DMS153 treated with DMSO at 0.1 percent for 48 hours (cell line): ENCODE results near the gene CCR7.

Experiments
- DNase-seq: peaks from one replicate; lab custom pipeline; 2025; ENCODE audit not compliant: unreplicated experiment; lab: John Stamatoyannopoulos, UW

The CCR7 gene

GRCh38 chr17:40564883-40565768 lies at the start of gene CCR7:
CCR7 (minus strand) TSS chr17:40565472; CDS start chr17:40565409, 63 bp downstream.
- DNase-seq: no peak

GRCh38 chr17:40614431-40615067 lies 49.3 kb upstream of the CCR7 start:
- DNase-seq: no peak

GRCh38 chr17:40613467-40614154 lies 48.3 kb upstream of the CCR7 start:
- DNase-seq: no peak

GRCh38 chr17:40612599-40613244 lies 47.5 kb upstream of the CCR7 start:
- no peak for DNase-seq

- no peak for DNase-seq
These were observed 46.7 kb upstream of the CCR7 start for GRCh38 chr17:40611840-40612474.

GRCh38 chr17:40610359-40610758 lies 45.1 kb upstream of the CCR7 start:
- no peak for DNase-seq

GRCh38 chr17:40608061-40608581 lies 42.8 kb upstream of the CCR7 start:
- no peak for DNase-seq

- no peak for DNase-seq
These were observed 42.4 kb upstream of the CCR7 start for GRCh38 chr17:40607641-40608040.

GRCh38 chr17:40606548-40607353 lies 41.5 kb upstream of the CCR7 start:
- no peak for DNase-seq

- DNase-seq: no peak
These were observed 40.0 kb upstream of the CCR7 start for GRCh38 chr17:40605306-40605705.

- DNase-seq: no peak
These were observed 39.2 kb upstream of the CCR7 start for GRCh38 chr17:40604327-40605080.

GRCh38 chr17:40602445-40603443 lies 37.5 kb upstream of the CCR7 start:
- DNase-seq: no peak

- no peak for DNase-seq
These were observed 35.3 kb upstream of the CCR7 start for GRCh38 chr17:40600486-40601046.

- DNase-seq: no peak
These were observed 34.1 kb upstream of the CCR7 start for GRCh38 chr17:40599468-40599763.

GRCh38 chr17:40598619-40599467 lies 33.6 kb upstream of the CCR7 start:
- DNase-seq: no peak

GRCh38 chr17:40598301-40598618 lies 33.0 kb upstream of the CCR7 start:
- no peak for DNase-seq
